Progenitor cell of endocrine pancreas (in vitro differentiated cells): ENCODE data around the gene TBC1D4. TPM values are rescaled to one million over a fixed set of nuclear protein-coding genes. Genes with fewer than 3 reads are reported as not detected.

Experiments
- DNase-seq: peaks from one replicate; pipeline ENCODE4 v3.0.0; 2021; ENCODE audit warnings: low spot score; ENCODE audit not compliant: unreplicated experiment
- H3K27ac Mint-ChIP-seq: 2 replicates; pipeline ENCODE4 v1.8.0; 2021; ENCODE audit warnings: mild to moderate bottlenecking, moderate library complexity, mixed read lengths
- H3K27me3 Mint-ChIP-seq: 2 replicates; pipeline ENCODE4 v1.8.0; 2021; ENCODE audit warnings: mixed read lengths
- H3K36me3 Mint-ChIP-seq: 2 replicates; pipeline ENCODE4 v1.8.0; 2022; ENCODE audit warnings: mixed read lengths; ENCODE audit not compliant: insufficient read depth
- H3K4me1 Mint-ChIP-seq: 2 replicates; pipeline ENCODE4 v1.8.0; 2021; ENCODE audit warnings: low read depth, mixed read lengths
- H3K4me3 Mint-ChIP-seq: 2 replicates; pipeline ENCODE4 v1.8.0; 2021; ENCODE audit warnings: low read depth, mild to moderate bottlenecking, moderate library complexity, mixed read lengths
- H3K9me3 Mint-ChIP-seq: 2 replicates; pipeline ENCODE4 v1.8.0; 2021; ENCODE audit warnings: low read depth, mixed read lengths
- total RNA-seq: library from RNA; stranded (reverse); gene quantifications from 2 replicates; pipeline ENCODE4 v1.2.1, GENCODE V29; 2021
- TF ChIP-seq, protein P1 (sequence below): fragments of 200-600 bp; sonication (generic); IDR thresholded peaks from one replicate; pipeline ENCODE4 v1.5.0; 2021; ENCODE audit warnings: antibody characterized with exemption, mild to moderate bottlenecking; ENCODE audit not compliant: unreplicated experiment

Gene TBC1D4
- total RNA-seq, 1 donor from 2014 or later: 13.7 TPM

DNA sequence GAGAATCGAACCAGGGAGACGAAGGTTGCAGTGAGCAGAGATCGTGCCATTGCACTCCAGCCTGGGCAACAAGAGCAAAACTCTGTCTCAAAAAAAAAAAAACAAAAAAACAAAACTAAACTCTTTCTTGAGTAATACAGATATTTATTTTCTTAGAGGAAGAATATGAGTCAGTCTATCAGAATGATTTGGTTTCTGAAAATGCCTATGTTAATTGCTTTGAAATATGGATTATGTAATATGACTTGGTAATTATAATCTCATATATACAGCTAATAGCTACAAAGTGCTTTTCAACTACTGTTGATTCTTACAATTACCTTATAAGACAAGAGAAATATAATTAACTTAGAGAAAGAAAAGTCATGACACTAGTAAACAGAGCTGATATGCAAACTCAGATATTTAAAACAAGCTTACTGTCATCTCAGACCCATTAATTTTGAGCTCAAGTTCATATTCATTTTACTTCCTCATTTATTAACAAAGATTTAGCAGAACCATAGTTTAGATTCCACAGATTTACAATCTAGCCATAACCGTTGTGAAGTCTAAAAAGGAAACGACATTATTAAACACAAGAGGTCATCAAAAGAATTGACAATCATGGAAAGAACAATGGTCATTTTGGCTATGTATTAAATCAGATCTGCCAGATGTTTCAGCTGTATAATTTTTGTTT is 88.0 kb downstream of the TBC1D4 start:
- Mint-ChIP-seq H3K9me3 (peaks cover 14% of the 10 kb centered on the region), H3K4me3 (no peak overlapping the region), H3K27me3 (no peaks in the 10 kb centered on the region), H3K4me1 (no peaks in the 10 kb centered on the region), H3K27ac (no peak overlapping the region), H3K36me3 (peaks cover 3% of the 10 kb centered on the region)
- DNase-seq: no peak
- TF ChIP-seq, protein P1, sequence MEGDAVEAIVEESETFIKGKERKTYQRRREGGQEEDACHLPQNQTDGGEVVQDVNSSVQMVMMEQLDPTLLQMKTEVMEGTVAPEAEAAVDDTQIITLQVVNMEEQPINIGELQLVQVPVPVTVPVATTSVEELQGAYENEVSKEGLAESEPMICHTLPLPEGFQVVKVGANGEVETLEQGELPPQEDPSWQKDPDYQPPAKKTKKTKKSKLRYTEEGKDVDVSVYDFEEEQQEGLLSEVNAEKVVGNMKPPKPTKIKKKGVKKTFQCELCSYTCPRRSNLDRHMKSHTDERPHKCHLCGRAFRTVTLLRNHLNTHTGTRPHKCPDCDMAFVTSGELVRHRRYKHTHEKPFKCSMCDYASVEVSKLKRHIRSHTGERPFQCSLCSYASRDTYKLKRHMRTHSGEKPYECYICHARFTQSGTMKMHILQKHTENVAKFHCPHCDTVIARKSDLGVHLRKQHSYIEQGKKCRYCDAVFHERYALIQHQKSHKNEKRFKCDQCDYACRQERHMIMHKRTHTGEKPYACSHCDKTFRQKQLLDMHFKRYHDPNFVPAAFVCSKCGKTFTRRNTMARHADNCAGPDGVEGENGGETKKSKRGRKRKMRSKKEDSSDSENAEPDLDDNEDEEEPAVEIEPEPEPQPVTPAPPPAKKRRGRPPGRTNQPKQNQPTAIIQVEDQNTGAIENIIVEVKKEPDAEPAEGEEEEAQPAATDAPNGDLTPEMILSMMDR: no peak

DNA sequence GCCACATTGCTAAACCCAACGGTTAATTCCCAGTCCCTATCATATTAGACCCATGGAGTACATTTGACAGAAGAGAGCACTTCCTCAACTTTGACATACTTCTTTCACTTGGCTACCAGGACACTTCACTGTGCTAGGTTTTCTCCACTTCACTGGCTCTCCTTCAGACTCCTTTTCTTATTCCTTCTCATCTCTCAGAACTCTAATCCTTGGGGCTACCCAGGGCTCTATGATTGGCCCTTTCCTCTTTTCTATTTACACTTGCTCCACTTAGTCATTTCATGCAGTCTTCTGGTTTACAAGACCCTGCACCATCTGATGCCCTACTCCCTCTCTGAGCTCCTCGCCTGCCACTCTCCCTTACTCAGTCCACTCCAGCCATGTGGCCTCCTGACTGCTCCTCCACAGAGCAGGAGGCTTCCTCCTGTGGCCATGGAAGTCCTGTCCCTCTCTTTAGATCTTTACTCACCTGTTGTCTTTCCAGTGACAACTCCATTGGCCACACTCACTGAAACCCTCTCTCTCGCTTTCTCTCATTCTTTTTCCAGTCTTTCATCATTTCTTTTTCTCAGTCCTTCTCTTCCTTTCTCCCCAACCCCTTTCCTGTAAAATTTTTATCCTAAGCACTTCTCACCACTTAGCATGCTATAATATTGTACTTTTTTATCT is 90.4 kb downstream of the TBC1D4 start:
- no peak overlapping the region for H3K27ac Mint-ChIP-seq
- H3K4me1 Mint-ChIP-seq: no peaks in the 10 kb centered on the region
- H3K4me3 Mint-ChIP-seq: no peak overlapping the region
- no peak for DNase-seq
- H3K36me3 Mint-ChIP-seq: no peaks in the 10 kb centered on the region
- no peaks in the 10 kb centered on the region for H3K27me3 Mint-ChIP-seq
- no peaks in the 10 kb centered on the region for H3K9me3 Mint-ChIP-seq
- TF ChIP-seq, protein P1: no peak

DNA sequence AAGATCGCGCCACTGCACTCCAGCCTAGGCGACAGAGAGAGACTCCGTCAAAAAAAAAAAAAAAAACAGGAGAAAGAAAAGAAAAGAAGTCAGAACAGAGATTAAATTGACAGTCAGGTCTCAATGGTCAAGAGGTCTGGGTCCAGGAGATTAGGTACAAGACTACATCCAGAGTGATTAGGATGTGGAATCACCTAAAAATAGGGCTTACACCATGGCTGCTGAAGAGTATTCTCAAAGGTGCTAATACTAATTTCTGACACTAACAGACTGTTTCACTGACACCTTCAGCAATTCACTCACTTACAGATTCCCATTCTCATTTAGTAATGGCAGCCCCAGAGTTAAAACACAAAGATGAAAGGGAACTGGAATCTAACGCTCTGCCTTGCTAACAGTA is 91.7 kb downstream of the TBC1D4 start:
- H3K9me3 Mint-ChIP-seq: no peaks in the 10 kb centered on the region
- H3K4me3 Mint-ChIP-seq: no peak overlapping the region
- no peak for DNase-seq
- no peaks in the 10 kb centered on the region for H3K36me3 Mint-ChIP-seq
- H3K27me3 Mint-ChIP-seq: no peaks in the 10 kb centered on the region
- no peak overlapping the region for H3K27ac Mint-ChIP-seq
- H3K4me1 Mint-ChIP-seq: peaks cover 2% of the 10 kb centered on the region
- TF ChIP-seq, protein P1: no peak

DNA sequence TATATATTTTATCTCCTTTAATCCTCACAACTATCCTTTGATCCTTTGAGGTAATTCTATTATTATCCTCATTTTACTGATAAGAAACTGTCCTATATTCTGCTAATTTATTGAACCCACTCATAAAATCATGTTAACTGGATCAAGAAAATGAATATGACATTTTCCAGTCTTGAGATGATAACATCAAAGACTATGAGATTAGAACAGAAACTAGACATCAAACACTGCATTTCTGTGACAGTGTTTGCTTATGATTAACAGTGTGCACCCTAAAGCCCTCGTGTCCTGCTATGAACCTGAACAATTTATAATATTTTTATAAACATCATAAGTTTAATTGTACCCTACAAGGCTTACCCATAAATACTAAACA is 96.3 kb downstream of the TBC1D4 start:
- no peak overlapping the region for H3K27ac Mint-ChIP-seq
- DNase-seq: no peak
- TF ChIP-seq, protein P1: no peak
- H3K9me3 Mint-ChIP-seq: no peaks in the 10 kb centered on the region
- no peaks in the 10 kb centered on the region for H3K27me3 Mint-ChIP-seq
- H3K4me1 Mint-ChIP-seq: peaks cover 6% of the 10 kb centered on the region
- no peaks in the 10 kb centered on the region for H3K36me3 Mint-ChIP-seq
- H3K4me3 Mint-ChIP-seq: no peak overlapping the region

DNA sequence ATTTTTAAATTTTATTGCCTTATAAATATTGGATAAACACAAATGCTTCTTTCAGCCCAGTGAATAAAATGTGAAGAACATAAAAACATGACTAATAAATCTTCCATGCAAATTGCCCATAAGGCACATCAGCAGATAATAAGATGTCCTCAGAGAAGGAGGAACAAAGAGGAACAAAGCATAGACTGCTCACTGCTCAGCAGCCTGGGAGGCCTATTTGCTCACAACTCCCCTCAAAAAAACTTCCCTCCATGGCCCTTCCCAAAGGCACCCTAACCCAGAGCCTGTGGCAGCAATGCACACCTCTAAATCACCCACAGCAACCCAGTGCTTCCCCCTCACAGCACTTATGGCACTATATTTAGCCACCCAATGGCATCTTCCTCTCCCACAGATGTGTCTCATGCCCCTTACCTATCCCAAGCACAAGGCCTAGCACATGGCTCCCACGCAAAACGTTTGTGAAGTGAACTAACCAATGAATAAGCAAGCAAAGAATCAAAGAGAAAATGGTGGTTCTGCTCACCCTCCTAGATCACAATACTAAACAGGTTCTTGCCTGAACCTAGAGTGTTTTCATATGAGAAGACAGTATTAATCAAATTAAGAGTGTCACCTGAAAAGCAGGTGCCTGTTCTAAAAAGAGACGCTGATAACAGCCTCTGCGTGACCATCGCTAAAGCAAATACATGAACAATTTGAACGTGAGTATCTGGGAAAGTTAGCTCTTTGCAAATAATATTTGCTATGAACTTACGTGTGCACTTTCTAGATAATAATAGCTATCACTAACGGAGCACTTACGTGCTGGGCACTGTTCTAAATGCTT is 96.9 kb downstream of the TBC1D4 start:
- H3K4me3 Mint-ChIP-seq: no peak overlapping the region
- H3K36me3 Mint-ChIP-seq: no peaks in the 10 kb centered on the region

More for the DNA sequence above, 96.9 kb downstream of the TBC1D4 start:
- no peak for DNase-seq
- peak overlapping the region; percentile 35 for H3K27ac Mint-ChIP-seq
- H3K4me1 Mint-ChIP-seq: peaks cover 6% of the 10 kb centered on the region
- no peaks in the 10 kb centered on the region for H3K9me3 Mint-ChIP-seq
- H3K27me3 Mint-ChIP-seq: no peaks in the 10 kb centered on the region
- TF ChIP-seq, protein P1: no peak
